NCI-H1092 (cell line): ENCODE data around the gene IGSF8.
"Not testable (repeated sequence)": the region's sequence is repeated elsewhere in the genome, so short reads cannot be mapped to it uniquely, and the experiment has no call there.

Source experiments
- DNase-seq: peaks from one replicate; lab custom pipeline; 2025; lab: John Stamatoyannopoulos, UW

IGSF8 gene

DNA sequence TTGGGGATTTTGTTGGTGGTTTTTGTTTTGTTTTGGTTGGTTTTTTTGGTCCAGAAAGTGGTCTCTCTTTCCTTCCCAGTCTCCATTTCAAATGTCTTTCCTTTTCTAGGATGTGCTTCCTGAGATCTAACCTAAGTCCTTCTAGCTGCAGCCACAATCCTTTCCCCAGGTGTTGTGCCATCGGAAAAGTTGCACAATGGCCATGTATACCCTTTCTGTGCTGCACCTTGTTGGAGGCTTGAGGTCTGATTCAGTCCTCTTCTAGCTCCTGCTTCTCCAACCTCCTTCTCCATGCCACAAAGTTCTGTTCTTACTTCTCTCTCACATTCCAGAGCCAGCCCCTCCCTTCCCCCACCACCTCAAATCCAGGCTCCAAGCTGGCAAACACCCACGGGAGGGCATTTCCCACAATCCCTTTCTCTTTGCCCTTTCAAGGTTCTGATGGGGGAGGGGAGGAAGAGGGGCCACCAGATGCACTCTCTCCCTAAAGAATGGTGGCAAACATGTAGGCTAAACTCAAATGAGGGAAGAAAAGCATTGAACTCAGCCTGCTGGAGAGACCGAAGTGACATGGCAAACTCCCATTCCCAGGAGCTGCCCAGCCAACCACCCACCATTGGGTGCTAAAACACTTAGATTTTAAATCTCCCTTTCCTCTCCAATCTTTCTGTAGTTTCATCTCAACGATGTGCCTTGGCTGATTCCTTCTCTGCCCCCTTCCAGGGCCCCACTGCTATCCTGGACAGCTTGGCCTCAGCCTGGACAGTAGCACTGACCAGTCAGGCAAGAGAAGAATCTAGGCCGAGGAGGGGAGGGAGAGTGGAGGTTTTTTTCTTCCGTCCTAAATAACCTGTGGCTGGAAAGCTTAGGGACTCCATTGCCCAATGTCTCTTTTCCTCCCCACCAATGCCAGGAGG lies 31.3 kb downstream of the IGSF8 start:
- DNase-seq, result no peak

DNA sequence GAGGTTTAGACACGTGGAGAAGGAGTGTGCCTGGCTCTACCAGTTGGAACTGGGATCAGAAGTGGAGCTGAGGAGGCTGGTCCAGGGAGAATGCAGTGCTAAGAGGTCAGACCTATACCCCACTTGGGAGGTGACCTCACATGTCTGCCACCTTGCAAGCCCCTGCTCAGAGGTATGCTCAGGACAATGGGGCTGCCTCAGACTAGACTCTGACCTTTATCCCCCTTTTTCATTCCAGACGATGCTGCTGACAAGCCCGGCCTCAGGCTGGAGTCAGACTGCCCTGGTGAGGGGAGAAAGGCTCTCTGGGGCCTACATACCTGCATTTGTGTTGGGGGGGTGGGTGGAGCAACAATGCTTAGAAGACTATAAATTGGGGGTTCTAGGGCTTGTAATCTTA lies 33.7 kb downstream of the IGSF8 start:
- DNase-seq, result no peak

GRCh38 chr1:160064164-160064563 lies 34.3 kb downstream of the IGSF8 start:
- no peak for DNase-seq

DNA sequence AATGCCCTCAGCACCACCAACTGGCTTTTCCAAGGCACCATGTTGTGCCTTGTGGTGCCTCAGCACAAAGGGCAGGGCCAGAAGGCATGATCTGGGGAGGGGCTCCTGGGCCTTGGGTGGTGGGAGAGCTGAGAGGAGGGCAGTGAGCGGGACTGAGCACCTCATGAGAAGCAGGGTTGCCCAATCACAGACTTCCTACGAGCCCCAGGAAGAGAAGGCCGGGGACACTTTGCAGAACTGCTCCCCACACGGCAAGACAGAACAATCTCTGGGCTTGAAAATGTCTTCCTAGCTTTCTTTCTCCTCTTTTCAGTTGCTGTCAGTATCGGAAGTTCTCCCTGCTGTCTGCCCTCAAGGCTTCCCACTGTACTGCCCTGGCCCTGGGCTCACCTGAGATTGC lies 35.2 kb downstream of the IGSF8 start:
- DNase-seq, result no peak

- DNase-seq, result no peak
Measured at GRCh38 chr1:160062230-160062532, 36.2 kb downstream of the IGSF8 start.

DNA sequence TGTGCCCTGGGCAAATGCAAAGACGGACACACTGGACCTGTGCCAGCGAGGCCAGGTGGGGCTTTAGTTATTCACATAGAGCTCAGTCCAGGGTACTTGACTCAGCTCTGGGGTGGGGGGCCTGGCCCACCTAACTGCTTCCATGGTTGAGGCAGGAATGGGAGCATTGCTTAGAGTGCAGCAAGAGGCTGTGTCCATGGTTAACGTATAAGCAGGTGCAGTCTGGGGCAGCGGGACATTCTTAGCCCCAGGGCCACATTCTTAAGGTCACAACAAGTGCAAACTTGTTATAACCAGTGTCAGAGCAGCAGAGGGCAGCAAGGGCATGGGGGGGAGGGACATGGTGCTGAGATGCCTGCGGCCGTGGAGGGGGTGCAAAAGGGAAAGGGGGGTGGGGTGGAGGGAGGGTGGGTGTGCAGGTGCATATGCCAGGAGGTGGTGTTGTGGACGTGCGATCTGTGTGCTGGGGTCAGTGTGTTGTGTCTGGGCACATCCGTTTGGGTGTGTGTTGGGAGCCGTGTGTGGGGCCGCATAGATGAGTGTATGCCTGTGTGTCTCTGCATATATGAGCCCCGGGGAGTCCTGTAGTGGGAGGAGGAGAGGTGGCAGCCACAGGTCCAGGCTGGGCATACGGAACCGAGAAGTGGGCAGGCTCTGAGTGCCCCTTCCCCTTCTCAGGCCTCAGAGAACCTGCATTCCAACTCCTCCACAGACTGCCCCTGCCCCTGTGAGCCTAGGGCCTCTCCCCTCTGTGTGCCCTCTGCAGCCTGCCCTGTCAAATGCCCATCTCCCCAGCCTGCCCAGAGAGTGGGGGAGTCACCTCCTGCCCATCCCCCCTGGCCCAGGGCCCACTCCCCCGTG lies 36.8 kb downstream of the IGSF8 start:
- no peak for DNase-seq

GRCh38 chr1:160058087-160058486 lies 40.3 kb downstream of the IGSF8 start:
- no peak for DNase-seq

DNA sequence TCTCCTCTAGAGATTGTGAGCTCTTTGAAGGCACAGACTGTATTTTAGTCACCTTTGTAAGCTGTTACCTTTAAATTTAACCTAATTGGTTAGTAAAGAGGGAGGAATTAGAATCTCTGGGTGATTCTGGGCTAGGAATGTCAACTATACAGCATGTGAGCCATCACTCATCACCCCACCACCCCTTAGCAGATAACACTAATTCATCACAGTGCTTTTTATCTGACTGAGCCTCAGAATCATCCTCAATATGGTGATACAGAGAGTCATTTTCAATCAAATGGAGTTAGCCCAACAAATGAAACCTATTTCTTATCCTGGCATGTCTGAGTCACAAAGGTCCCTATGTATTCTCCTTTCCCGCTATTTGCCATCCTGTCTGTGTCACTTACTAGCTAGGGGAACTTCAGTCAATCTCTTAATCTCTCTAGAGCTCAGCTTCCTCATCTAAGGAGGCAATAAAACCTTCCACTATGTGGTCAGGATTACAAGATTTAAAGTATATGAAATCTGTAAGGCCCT lies 41.7 kb downstream of the IGSF8 start:
- DNase-seq, result no peak

DNA sequence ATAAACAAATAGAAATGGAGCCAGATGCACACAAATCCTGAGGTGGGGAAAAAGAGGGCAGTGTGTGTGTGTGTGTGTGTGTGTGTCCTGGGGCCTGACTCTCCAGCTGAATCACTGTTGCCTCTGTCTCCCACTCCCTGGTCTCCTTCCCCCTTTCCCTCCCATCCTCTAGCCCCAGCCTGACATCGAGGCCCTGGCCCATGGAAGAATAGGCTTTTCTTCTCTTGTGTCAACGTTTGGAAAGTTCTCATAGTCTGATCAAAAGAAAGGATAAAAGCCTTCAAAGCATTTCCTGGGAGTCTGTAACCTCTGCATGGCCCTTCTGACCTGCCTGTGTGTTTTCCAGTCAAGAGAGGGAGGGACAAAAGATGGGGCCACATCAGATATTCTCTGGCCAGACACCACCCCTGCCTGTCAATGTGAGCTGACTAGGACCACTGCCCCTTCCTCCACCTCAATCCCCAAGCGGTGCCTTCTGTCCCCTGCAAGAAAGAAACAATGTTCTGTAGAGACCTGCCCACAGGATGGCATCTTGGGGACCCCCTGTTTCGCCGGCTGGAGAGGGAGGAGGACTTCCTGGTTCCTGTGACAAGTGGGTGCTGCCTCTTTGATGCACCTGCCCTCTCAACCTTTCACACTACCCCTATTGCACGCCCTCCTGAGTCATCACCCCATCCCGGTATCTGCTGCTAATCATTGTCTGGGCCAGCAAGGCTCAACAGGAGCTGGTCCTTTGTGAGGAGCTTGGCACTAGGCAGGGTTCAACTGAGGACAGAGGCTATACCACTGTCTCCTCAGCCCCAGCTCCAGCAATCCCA lies 44.7 kb downstream of the IGSF8 start:
- no peak for DNase-seq

DNA sequence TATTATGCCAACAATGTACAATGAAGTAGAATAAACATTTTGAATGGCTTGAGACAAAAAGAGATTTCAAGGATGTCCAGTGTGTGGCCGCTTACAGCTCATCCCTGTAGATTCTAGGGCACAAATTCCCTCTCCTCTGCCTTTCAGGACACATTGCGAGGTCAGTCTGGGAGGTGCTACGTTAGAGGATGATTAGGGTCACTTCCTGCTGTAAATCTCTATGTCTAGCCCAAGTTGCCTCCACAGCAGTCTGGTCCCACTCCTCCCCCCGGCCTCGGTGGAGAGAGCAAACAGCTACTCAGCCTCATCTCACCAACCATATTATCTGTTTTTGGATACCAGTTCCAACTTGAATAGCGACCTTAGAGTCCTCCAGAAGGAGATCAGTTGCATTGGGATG lies 45.5 kb downstream of the IGSF8 start:
- no peak for DNase-seq

- no peak for DNase-seq
Measured at GRCh38 chr1:160050619-160051018, 47.8 kb downstream of the IGSF8 start.

DNA sequence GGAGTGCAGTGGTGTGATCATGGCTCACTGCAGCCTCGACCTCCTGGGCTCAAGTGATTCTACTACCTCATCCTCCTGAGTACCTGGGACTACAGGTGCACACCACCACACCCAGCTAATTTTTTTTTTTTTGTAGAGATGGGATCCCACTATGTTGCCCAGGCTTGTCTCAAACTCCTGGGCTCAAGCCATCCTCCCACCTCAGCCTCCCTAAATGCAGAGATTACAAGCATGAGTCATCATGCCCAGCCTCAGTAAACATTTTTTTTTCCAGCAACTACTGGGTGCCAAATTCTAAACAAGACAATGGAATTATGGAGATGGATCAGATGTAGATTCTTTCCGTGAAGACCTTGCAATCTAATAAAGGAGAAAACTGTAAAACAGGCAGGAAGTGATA lies 48.2 kb downstream of the IGSF8 start:
- not testable (repeated sequence) for DNase-seq

DNA sequence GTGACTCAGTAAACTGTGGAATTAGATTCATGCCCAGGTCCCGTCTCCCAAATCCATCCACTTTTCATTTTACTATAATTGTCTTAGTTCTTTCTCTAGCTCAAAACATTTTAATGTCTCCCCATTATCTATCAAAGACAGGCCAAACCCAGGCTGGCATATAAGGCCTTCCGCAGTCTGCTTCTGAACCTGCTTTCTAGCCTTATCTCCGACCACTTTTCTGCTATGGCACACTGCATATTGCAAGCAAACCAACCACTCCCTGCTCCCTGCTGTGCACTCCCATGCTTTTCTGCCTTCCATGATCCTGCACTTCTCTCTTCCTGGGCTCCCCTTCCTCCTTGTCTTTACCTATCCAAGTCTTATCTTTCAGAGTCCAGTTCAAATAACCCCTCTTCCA lies 49.3 kb downstream of the IGSF8 start:
- no peak for DNase-seq

DNA sequence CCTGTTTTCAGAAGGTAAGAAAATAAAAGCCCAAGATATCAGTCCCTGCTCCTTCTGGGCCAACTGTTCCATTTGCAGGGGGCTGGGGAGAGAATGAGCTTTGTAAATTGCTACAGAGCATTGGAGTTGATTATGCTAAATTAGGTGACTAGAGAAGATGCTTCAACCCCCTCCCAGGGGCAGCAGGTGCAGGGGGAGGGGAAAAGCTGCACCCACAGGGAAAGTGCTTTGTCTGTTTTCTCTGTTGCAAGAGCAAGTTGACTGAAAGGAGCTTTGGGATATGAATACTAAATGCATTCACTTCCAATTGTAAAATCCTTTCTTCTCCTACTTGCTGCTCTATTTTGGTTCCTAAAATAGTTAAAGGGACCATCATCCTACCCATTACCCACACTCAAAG lies 50.1 kb downstream of the IGSF8 start:
- no peak for DNase-seq

DNA sequence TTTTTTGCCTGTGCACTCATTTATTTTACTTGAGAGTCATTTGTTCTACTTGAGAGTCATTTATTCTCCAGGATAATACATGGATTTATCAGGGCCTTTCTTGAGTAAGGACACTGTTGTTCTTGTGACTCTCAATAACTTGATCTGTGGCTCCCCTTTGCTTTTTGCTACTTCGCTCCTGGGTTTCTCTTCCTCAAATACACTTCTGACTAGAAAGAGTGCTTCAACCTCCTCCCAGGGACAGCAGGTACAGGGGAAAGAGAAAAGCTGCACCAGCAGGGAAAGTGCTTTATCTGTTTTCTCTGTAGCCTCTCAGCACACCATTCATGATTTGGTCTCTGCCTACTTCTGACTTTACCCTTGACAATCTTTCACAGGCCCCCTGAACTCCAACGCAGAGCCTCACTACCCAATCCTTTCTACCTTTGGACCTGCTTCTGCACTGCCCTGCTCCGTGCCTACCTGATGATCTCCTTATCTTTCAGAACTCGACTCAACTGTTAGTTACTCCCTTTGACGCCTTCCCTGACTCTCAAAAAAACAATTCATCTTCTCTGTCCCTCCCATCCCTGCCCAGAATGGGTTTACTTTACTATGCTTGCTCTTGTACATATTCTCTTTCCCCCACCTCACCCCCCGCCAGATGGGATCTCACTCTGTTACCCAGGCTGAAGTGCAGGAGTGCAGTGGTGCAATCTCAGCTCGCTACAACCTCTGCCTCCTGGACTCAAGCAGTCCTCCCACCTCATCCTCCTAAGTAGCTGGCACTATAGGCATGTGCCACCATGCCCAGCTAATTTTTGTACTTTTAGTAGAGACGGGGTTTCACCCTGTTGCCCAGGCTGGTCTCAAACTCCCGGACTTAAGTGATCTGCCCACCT lies 51.1 kb downstream of the IGSF8 start:
- DNase-seq, result no peak

DNA sequence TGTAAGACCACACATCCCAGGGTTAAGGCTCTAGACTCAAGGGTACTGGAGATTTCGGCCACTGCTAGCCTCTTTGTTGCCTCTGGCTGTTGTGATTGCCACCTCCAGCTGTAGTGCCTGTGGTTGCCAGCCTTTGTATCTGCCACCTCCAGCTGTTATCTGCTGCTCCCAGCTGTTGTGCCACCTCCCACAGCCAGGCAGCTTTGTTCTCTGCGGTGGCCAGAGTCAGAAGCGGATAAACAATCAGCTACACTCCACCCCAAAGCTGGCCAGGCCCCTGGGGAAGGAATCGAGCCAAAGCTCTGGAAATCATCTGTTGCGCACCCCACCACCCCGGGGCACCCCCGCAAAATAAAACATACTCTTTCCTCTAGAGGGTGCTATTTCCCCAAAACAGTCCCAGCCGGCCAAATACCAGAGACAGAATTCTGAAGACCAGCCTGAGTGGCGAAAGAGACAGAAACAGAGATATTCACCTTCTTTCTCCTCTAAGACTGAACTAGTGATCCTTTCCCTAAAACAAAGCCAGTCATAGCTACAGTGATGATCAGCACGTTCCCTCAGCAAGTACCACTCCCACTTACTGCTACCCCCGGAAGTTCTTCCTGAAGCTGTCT lies 51.8 kb downstream of the IGSF8 start:
- no peak for DNase-seq

GRCh38 chr1:160045653-160046052 lies 52.8 kb downstream of the IGSF8 start:
- DNase-seq, result no peak

- no peak for DNase-seq
Measured at GRCh38 chr1:160043543-160043942, 54.9 kb downstream of the IGSF8 start.
